OCI-M2 (cell line): Measurements from ENCODE around the gene ARID1B.

ENCODE experiments used
- DNase-seq: peaks from one replicate; lab custom pipeline; 2025; ENCODE audit not compliant: unreplicated experiment; lab: John Stamatoyannopoulos, UW

Gene ARID1B

DNA sequence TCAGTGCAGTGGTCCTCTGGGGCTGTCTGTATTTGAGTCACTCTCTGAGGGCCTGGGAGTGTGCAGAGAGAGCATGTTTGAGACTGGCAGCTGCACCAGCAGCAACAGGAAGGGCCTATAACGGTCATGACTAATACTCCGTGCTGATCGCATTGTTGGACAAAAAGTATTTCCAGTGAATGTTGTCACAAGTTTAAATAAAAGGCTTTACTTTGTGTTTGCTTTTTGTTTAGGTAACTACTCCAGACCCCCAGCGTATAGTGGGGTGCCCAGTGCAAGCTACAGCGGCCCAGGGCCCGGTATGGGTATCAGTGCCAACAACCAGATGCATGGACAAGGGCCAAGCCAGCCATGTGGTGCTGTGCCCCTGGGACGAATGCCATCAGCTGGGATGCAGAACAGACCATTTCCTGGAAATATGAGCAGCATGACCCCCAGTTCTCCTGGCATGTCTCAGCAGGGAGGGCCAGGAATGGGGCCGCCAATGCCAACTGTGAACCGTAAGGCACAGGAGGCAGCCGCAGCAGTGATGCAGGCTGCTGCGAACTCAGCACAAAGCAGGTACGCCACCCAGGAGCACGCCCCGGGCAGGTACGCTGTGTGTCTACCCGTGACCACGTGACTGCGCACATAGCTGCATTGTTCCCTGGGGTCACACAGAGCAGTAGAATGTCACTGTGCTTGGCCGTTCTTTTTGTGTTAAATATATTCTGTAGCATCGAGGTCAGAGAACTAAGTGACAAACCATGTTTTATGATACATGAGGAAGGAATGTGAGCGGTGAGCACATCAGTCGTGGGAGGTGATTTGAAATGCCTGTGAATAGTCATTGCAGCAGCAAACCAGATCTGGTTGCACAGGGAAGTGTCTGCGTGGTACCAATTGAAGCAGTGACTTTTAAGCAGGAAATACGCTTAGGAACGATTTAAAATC is 371.5 kb downstream of the ARID1B start:
- no peak for DNase-seq

DNA sequence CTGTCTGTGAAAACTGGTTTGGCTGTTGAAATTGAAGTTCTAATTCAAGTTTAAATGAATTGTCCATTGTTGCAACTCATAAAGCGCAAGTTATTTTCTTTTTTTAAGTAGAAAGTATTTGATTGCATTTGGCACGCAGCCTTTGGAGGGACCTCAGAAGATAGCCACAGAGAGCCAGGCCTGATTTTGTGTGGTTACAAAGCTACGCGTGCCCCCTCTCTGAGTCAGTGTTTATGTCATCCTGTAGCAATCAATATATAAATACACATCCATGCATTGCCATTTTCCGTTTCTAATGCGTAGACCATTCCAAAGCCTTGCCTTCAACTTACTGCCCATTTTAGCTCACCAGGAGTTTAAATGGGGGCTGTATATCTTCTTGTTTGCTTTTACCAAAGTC is 372.9 kb downstream of the ARID1B start:
- no peak for DNase-seq

DNA sequence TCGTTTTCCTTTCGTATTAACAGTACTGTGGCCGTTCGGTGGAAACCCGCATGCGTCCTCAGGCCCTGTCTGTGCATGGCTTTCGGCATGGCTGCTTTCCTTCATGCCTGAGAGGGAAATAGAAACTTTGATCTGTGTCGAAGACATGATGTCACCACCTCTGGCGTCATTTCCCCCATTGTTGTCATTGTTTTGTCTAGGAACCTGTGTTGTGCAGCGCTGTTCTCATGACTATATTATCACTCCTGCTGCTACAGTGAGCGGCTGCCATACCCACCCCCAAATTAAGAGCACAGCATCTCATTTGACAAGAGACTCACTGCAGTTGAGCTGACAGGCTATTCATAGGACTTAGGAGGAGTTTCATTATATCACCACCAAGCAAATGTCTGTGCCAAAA is 373.9 kb downstream of the ARID1B start:
- no peak for DNase-seq

DNA sequence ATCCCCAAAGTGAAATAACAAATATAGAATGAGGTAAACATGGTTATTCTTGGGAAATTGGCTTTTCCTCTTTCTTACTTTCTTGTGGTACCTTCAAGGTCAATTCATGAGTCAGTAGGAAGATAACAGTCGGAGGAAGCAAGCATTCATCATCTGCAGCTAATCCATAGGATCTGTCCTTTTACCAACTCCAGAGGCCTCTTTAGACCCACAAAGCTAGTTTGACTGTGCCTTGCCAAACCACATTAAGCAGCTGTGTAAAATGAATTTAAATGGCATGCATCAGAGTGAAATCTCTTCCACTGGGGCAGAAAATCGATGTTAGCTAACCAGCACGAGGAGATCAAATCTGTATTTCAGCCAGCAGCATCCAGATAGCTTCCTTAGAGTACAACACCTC is 374.8 kb downstream of the ARID1B start:
- no peak for DNase-seq

DNA sequence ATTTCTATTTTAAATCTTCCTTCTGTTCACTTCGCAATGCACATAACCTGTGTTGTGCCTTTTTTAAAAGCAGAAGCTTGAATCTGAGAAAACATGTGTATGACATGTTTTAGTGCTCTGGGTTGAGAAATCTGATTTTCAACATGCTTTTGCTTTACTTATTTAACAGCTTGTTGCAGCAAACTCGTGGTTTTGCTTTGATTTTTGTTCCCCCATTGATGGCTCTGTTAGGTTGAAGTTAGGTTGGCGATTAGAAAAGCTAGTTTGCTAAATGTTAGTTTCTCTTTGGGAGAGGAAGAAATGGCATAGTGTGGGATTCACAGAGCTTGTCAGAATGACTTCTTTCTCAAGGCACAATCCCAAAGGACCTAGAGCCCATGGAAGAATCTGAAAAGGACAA is 375.4 kb downstream of the ARID1B start:
- DNase-seq = no peak

DNA sequence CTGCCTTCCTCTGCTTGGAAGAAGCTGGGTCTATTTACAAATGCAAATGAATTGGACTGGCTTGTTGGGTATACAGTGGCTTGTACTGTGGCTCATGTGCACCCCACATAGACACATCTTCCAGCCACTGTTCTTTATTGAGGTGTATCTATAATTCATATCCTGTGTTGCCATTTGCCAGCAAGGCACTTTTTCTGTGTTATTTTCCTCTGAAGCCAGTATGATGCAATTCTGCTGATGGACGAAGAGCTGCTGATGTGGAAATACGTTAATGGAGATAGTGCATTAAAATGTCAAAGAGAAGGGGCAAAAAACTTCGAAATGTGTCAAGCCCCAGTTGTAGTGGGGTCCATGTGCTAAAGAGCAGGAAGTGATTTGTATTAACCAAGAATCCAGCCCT is 378.6 kb downstream of the ARID1B start:
- no peak for DNase-seq

DNA sequence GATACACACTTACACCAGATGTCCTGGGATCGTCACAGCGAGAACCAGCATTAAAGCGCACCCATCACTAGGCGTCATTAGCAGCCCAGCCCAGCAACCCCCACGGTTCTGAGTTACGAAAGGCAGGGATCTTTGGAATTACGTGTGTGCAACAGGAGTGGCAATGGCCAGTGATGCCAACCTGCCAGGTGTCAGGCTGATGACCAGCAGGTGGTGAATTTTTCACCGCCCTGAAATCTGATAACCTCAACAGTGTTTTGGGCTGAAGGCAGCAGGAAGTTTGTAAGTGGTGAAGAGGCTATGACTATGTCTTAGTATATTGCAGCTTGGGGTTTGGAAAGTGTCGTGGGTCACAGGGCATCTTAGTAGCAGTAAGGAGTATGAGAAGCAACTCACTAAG is 380.1 kb downstream of the ARID1B start:
- no peak for DNase-seq

DNA sequence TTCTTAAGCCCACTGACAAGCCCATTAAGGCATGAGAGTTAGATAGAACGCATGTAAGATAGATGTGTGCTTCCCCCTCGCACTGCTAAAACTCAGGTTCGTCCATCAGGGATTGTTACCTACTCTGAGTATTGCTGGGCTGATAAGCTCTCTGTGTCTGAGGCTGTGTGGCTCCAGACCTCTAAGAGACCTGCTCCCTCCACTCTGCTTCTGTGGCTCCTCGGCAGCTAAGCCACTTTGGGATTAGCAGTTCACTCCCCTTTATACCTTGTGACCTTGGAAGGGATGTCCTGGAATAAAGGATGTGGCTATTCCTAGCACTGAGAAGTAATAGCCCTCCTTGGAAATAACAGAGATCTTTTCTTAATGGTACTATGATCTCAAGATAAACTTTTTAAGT is 381.3 kb downstream of the ARID1B start:
- DNase-seq = no peak

DNA sequence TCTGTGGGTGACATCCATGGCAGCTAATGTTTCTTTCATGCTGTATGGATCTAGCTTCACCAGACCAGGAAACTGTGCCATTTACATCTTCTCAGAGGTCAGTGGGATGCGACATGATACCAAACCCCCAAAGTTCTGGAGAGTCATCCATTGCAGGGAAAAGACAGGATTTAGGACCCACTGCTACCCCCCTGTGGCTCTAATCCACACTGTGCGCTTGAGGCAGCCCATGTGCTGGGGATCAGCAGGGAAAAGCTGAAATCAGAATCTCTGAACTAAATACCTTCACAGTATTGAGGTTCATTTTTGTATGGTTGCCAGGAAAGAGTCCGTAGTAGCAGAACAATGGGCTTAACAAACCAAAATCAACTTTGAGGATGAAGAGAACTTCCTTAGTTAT is 381.7 kb downstream of the ARID1B start:
- DNase-seq = no peak

DNA sequence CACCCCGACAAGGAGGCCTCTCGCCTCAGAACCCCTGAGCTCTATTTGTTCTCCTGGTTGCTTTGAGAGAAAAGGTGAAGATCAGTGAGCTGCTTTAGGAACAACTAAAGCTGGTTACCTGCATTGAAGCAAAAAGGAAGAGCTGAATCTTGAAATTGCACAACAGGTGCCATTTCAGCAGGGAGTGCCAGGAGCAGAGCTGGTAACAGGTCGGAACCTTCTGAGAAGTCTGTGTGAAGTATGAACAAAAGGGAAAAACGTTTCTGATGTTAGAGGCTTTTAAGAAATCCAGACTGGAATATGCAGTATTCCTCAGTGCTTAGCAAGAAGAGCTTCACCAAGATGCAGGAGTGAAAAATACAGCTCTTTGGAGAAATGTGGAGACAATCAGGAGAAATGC is 382.2 kb downstream of the ARID1B start:
- DNase-seq = no peak

DNA sequence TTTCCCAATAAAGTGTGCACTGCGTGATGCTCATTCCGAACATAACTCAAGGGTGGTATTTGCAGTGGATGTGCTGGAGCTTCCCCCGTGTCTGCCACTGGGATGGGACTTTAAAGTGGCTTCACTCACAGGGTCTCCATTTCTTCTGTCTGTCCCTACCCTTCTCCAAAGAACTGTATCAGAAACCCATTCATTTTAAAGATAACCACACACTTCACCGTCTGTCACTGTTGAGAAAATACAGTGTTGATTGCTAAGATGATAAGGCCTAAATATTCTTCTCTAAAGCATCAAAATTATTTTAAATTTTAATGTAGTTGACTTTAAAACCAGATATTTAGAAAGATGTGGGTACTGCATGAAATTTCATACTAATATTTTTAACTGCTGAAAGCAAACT is 384.7 kb downstream of the ARID1B start:
- no peak for DNase-seq

DNA sequence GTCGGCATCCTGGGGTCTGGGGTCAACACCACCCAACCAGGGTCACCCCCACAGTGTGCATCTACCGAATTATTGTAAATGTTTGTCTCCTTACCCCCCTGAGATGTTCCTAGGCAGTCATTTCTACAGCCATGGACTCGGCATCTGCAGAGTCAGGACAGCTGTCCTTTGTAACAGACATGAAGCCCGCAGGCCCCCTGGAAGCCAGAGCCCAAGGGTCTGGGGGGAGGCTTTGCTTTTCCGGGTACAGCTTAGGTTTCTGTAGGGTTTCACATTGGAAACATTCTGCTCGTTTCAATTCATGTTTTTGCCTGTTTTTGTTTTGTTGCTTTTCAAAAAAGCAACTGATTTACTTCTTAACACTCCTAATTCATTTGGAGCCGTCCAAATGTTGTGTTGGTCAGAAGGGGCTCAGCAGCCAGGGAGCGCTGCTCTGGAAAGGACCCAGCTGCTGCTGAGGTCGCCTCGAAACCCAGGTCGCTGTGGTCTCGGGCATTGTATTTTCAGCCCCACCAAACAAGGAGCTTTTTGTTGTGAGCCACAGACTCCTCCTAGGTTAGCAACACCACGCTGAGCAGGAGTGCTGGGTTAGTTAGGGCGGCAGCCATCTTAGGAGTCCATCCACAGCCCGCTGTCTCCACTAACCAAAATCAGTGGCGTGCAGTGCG is 385.7 kb downstream of the ARID1B start:
- no peak for DNase-seq

DNA sequence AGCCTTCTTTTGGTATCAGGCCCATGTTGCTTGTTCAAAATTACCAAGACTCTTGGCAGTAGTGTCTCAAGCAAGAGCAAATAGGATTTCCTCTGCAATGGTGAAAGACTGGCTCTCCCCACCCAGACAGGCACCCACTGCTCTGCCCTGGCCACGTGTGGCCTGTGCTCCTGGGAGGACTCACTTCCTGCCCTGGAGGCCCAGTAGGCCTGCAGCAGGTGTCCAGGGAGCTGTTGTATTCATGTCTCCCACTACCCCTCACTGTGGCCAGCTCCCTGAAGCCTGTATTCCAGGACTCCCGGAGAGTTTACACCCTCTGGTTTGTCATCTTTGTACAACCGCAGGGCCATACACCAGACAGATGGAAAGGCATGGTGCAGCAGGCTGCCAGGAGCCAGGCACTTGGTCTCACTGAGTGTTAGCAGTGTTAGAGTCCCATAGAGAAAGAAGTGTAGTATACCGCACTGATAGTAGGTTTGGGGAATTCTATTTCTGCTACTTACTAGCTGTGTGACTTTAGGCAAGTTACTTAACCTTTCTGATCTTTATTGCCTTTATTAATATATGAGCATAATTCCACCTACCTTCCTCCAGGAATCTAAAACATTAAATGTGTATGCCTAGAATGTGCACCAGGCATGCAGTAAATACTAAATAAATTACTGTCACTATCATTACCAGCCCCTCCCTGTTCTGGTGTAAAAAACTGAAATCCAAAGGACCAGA is 386.4 kb downstream of the ARID1B start:
- DNase-seq = no peak

DNA sequence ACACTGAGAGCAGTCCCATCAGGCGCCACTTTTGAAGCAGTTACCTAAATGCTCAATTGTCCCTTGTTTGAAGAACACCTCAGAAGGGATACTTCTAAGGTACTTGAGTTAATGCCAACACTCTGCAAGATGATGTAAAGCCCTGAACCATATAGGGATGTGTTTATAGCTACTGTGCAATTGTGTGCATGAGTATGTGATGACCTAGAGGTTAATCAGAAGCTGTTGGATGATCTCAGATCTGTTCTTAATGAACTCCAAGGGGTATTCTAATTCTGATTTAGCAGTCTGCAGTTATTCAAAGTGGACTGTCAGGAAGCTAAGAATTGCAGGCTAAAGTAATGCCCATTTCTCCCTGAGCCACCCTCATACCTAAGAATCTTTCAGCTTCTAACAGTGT is 387.8 kb downstream of the ARID1B start:
- DNase-seq = no peak

DNA sequence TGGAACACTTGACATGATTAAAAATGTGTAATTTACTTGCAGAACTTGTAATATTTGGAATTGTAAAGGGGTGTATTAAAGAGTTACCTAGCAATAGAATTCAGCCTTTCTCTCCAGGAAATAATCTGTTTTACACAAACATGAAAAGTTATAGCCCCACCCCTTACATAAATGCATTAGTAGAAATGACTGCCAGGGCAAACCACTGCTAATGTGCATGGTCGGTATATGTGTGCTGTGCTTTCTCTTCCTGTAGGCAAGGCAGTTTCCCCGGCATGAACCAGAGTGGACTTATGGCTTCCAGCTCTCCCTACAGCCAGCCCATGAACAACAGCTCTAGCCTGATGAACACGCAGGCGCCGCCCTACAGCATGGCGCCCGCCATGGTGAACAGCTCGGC is 389.6 kb downstream of the ARID1B start:
- no peak for DNase-seq

DNA sequence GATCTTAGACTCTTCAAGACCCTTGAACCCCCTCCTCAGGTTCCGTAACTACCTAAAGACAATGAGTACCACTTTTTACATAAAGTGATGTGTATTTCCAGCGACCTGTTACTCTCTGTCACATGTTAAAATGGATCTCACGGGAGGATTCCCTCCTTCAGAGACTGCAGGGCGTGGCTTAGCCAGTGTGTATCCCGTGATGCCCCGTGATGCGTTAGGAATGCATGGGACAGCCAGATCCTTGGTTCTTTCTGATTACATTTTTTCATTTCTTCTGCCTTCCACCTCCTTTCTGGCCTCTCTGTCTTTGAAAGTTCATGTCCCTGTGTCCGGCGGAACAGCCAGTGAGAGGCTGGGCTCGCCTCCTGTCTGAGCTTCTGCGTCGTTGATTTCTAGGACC is 390.7 kb downstream of the ARID1B start:
- DNase-seq = no peak

DNA sequence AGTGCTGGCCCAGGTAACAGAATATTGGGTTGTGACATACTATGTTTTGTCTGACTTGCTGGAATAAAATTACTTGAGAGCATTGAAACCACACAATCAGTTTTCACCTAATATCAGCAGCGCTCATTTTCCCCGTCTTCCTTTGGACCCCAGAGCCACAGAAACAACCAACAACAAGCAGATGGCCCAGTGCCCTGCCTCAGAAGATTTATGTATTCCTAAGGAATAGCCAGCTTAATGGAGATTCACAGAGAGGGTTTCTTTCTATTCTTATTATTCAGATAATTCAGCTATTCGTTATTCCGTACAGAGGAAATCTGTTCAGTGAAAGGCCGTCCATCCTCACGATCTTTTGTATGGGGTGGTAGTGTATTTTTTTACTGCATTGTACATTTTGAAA is 391.3 kb downstream of the ARID1B start:
- no peak for DNase-seq

DNA sequence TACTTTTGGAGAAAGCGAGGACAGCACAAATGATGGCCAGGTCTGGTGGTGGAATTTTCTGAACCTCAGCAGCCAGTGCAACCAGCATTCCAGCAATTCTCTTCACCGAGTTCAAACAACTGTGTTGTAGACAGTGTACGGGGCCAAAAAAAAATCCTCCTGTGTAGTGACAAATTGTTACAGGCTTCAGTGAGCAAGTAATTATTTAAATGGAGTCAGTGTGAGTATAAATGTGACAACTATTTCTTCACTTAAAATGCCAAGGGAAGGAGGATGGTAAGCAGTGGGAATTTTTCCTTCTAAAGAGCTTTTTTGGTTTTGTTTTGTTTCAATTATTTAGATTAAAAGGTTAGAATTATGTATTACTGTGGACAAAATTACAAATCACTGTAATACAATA is 392.0 kb downstream of the ARID1B start:
- no peak for DNase-seq

DNA sequence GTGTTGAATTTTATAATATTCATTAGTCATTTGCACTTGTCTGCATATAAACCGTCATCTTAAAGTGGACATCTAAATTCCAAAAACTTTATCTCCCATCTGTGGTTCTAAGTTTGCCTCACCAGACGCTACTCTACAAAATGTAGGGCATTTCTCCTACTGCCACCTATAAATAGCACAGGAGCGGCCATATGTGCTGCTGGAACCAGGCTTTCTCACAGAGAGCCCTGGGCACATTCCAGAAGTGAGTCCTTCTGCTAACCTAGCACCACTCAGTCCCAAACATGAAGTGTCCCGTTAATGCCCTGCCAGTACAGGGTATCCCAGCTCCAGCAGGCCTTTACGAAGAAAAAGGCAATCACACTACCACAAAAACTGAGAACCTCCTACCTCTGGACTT is 392.5 kb downstream of the ARID1B start:
- no peak for DNase-seq

DNA sequence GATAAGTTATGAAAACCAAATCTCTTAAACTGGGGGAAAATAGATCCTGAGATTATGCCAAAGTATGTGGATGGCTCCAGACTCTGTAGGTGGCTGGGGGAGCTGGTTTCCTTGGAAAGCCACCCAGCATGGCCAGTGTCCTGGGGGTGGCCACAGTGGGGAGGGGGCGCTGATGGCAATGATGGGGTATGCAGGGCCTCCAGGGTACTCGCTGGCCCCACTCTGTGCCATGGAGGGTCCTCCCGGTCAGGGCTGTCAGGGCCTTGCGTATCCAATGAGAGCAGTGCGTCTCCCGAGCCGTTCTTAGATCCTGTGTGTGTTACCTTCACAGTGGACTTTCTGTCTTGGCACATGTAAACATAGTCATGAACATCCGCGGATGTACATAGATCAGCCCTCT is 393.4 kb downstream of the ARID1B start:
- no peak for DNase-seq

DNA sequence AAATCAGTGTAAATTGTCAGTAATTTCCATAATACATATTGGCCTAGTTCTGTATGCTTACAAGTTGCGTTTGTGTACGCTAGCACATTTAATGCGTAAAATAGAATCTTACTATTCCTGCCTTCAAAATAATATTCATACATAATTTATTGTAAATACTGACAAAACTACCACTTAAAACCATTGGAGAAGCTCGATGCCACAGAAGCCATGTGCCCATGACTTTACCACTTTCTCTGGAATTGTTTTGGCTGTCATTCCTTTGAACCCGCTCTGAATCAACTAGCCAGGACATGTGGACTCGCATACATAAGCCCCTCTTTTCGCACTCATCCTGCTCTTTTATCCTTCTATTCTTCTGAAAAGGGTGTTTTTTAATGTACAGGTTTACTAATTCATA is 394.6 kb downstream of the ARID1B start:
- DNase-seq = no peak

DNA sequence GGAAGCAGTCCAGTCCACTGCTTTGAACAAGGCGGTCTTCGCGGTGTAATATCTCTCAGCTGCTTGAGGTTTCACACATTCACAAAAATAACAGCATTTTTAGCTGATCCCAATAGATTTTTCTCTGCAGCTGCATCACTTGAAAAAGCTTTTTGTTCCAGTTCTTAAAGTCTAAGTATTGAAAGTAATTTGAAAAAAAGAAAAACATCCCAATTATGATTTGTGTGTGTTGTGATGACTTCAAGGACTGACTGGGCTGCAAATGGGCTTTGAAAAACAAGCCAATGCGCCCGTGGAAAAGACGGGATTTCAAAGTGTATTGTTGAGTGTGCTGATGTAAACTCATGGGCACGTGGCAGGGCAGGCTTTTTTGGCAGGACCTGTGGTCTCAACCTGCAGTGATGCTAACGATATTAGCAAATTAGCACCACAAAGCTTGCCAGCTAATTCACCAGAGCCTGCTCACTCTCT is 395.1 kb downstream of the ARID1B start:
- no peak for DNase-seq
